K562 (cell line): ENCODE data around the gene PTPN1. TPM values are rescaled to one million over a fixed set of nuclear protein-coding genes. Genes with fewer than 3 reads are reported as not detected.

Experiments used
- ATAC-seq: fragments of 200-7000 bp; cut with Tn5 transposase; 3 replicates; pipeline ENCODE4 v1.9.1; 2020; ENCODE audit warnings: moderate library complexity
- BruUV-seq: library from RNA; stranded (reverse); fragments of 400-500 nt; replicated peaks from 2 replicates; lab custom pipeline; 2021; lab: Mats Ljungman, UMichigan
- CTCF ChIA-PET: fragments of 300-600 bp; formaldehyde crosslinking; extraction: SDS; loops from one replicate; lab custom pipeline; 2021; ENCODE audit warnings: low intra/inter-chr PET ratio; lab: Yijun Ruan, JAX
- POLR2A ChIA-PET: fragments of 300-600, 350-650 bp; sonication (Branson Sonifier 250); formaldehyde crosslinking; extraction: SDS; loops from one replicate; lab custom pipeline; 2021; ENCODE audit warnings: antibody characterized with exemption, inconsistent platforms; lab: Yijun Ruan, JAX
- DNase-seq, 4 experiments: peaks; one replicate each; pipeline versions ENCODE4 v3.0.0 to v3.0.0-alpha.2; 2011 to 2018; ENCODE audit warnings: low spot score in 3 of 4, mixed read lengths in 3 of 4; ENCODE audit errors: extremely low read depth in 1 of 4
- FAIRE-seq: peaks from 2 replicates; lab custom pipeline; 2011; peaks lifted over from hg19 to GRCh38; lab: Jason Lieb, UNC
- H2AFZ ChIP-seq: 2 replicates; pipeline ENCODE4 v1.6.0; 2011; ENCODE audit warnings: low read depth, low read length, control low read depth, inconsistent platforms
- H3K27ac ChIP-seq: fragments of 200-600 bp; 3 replicates; pipeline ENCODE4 v1.8.0; 2011; ENCODE audit warnings: low read depth, mild to moderate bottlenecking, control low read depth, inconsistent platforms, low read length, moderate library complexity, mixed read lengths; ENCODE audit errors: extremely low read depth
- H3K27me3 ChIP-seq, 2 experiments: fragments of 300-600 bp in 1 of 2; 2 replicates in 1 of 2; 3 replicates in 1 of 2; pipeline versions ENCODE4 v1.6.0 to v1.8.0; 2011; ENCODE audit warnings: inconsistent platforms in 2 of 2, low read length in 2 of 2, mild to moderate bottlenecking in 1 of 2, mixed read lengths in 1 of 2, moderate library complexity in 1 of 2; ENCODE audit not compliant: control insufficient read depth in 2 of 2, insufficient read depth in 2 of 2
- H3K36me3 ChIP-seq: fragments of 300-600 bp; 3 replicates; pipeline ENCODE4 v1.8.0; 2011; ENCODE audit warnings: mild to moderate bottlenecking, low read length, inconsistent platforms; ENCODE audit not compliant: control insufficient read depth, insufficient read depth
- H3K4me1 ChIP-seq, 2 experiments: fragments of 200-600 bp in 1 of 2; replicated peaks in 1 of 2; 2 replicates in 1 of 2; 3 replicates in 1 of 2; pipeline versions ENCODE4 v1.5.1 to v1.8.0; 2011; ENCODE audit warnings: inconsistent platforms in 2 of 2, low read length in 2 of 2, mild to moderate bottlenecking in 1 of 2, mixed read lengths in 1 of 2, moderate library complexity in 1 of 2; ENCODE audit not compliant: control insufficient read depth in 2 of 2, insufficient read depth in 2 of 2
- H3K4me2 ChIP-seq: 2 replicates; pipeline ENCODE4 v1.6.1; 2011; ENCODE audit warnings: low read length, control low read depth, inconsistent platforms, mixed read lengths; ENCODE audit not compliant: insufficient read depth
- H3K4me3 ChIP-seq: fragments of 200-600 bp; sonication (generic), shearing (Covaris generic); 2 replicates; pipeline ENCODE4 v1.5.1; 2016; ENCODE audit warnings: control low read depth, inconsistent platforms
- H3K79me2 ChIP-seq: fragments of 200-600 bp; 3 replicates; pipeline ENCODE4 v1.8.0; 2011; ENCODE audit warnings: low read length, inconsistent platforms; ENCODE audit not compliant: control insufficient read depth, insufficient read depth
- H3K9ac ChIP-seq, 2 experiments: 2 replicates each; pipeline versions ENCODE4 v1.6.0 to v1.6.1; 2011; ENCODE audit warnings: low read depth in 2 of 2, low read length in 2 of 2, control low read depth in 1 of 2, inconsistent platforms in 1 of 2, mild to moderate bottlenecking in 1 of 2, mixed read lengths in 1 of 2; ENCODE audit not compliant: insufficient read depth in 1 of 2
- H3K9me1 ChIP-seq: one replicate; pipeline ENCODE4 v1.6.0; 2011; ENCODE audit warnings: inconsistent platforms, mild to moderate bottlenecking, low read length, moderate library complexity; ENCODE audit not compliant: control insufficient read depth, insufficient read depth
- H3K9me3 ChIP-seq: replicated peaks from 2 replicates; pipeline ENCODE4 v1.5.1; 2011; ENCODE audit warnings: low read depth, low read length, inconsistent platforms; ENCODE audit not compliant: control insufficient read depth, insufficient read depth
- H4K20me1 ChIP-seq: replicated peaks from 2 replicates; pipeline ENCODE4 v1.6.1; 2011; ENCODE audit warnings: low read length, inconsistent platforms, mixed read lengths; ENCODE audit not compliant: control insufficient read depth, insufficient read depth
- BDP1 ChIP-seq: IDR thresholded peaks from 3 replicates; pipeline ENCODE4 v1.6.1; 2011; ENCODE audit not compliant: insufficient read length, insufficient read depth
- CBFA2T3 ChIP-seq: fragments of 450-650 bp; IDR thresholded peaks from 2 replicates; pipeline ENCODE4 v1.6.1; 2017
- E2F3 ChIP-seq: fragments of 250-450 bp; sonication (Bioruptor Pico); IDR thresholded peaks from 2 replicates; pipeline ENCODE4 v1.4.0; 2020; ENCODE audit warnings: mild to moderate bottlenecking
- ETV1 ChIP-seq: fragments of 450-650 bp; conservative IDR thresholded peaks from 2 replicates; pipeline ENCODE4 v1.6.1; 2016; ENCODE audit warnings: missing genetic modification characterization, control low read depth, low read depth, missing compliant biosample characterization
- HDAC8 ChIP-seq: fragments of 450-650 bp; IDR thresholded peaks from 2 replicates; pipeline ENCODE4 v1.6.1; 2016; ENCODE audit warnings: mild to moderate bottlenecking, missing genetic modification characterization, moderate library complexity, missing compliant biosample characterization
- HLTF ChIP-seq: fragments of 450-650 bp; IDR thresholded peaks from 2 replicates; pipeline ENCODE4 v1.6.1; 2016
- LCOR ChIP-seq: sonication (generic); formaldehyde crosslinking; IDR thresholded peaks from 2 replicates; pipeline ENCODE4 v1.8.0; 2022; ENCODE audit warnings: mild to moderate bottlenecking, missing genetic modification reagents
- PCBP1 ChIP-seq: fragments of 200-400 bp; formaldehyde crosslinking; IDR thresholded peaks from 2 replicates; pipeline ENCODE4 v1.6.1; 2018; ENCODE audit warnings: mild to moderate bottlenecking, low read depth, low read length; ENCODE audit not compliant: poor library complexity, severe bottlenecking
- SUPT5H ChIP-seq: fragments of 450-650 bp; IDR thresholded peaks from 2 replicates; pipeline ENCODE4 v1.6.1; 2016
- U2AF2 ChIP-seq: fragments of 200-400 bp; formaldehyde crosslinking; optimal IDR thresholded peaks from 2 replicates; pipeline ENCODE3; 2017; ENCODE audit warnings: low read depth, mild to moderate bottlenecking, low read length
- ZNF766 ChIP-seq: fragments of 200-800 bp; sonication (Bioruptor generic); conservative IDR thresholded peaks from 2 replicates; pipeline ENCODE4 v1.6.1; 2016; ENCODE audit warnings: missing genetic modification characterization, missing compliant biosample characterization
- WGBS: fragments of 100-300 bp; shearing (Covaris generic); methylation state at CpG from one replicate; pipeline ENCODE4 v1.1.6; 2016; ENCODE audit warnings: low coverage, mixed read lengths; ENCODE audit not compliant: insufficient coverage; ENCODE audit errors: missing lambda C conversion rate; 5-methylcytosine and 5-hydroxymethylcytosine counted together
- in situ Hi-C: fragments of 300-500 bp; cut with MboI; formaldehyde crosslinking; loops from 4 replicates; pipeline ENCODE4 v1.15.0; 2018; ENCODE audit warnings: inconsistent platforms, mixed read lengths
- intact Hi-C: fragments of 100-400 bp; cut with micrococcal nuclease; formaldehyde crosslinking; loops from 2 replicates; pipeline ENCODE4 v1.14.2; 2022
- polyA plus RNA-seq, 8 experiments: library from polyadenylated mRNA; depleted of rRNA in 4 of 8; stranded (reverse) in 5 of 8; unstranded in 3 of 8; fragments of >200 nt; fragmentation: Nextera tagmentation in 2 of 8; fragmentation: Illumina TruSeq in 1 of 8; extraction: Ambion mirVana in 2 of 8; extraction: Trizol in 1 of 8; gene quantifications; 2 replicates each; pipeline versions ENCODE4 v1.2.1 to v1.2.3, GENCODE V29; 2011 to 2014; ENCODE audit warnings: inconsistent platforms in 1 of 8, missing spikeins in 1 of 8
- total RNA-seq, 7 experiments: library from RNA; depleted of rRNA in 6 of 7; stranded (reverse); fragments of >200 nt in 6 of 7; fragmentation: Illumina TruSeq in 2 of 7; extraction: Trizol in 2 of 7; gene quantifications; 2 replicates each; pipeline versions ENCODE4 v1.2.1 to v1.2.3, GENCODE V29; 2011 to 2021; ENCODE audit warnings: low replicate concordance in 1 of 7
- TF ChIP-seq, protein P1 (sequence below): fragments of 450-650 bp; IDR thresholded peaks from 2 replicates; pipeline ENCODE4 v1.6.1; 2016
- TF ChIP-seq, protein P2 (sequence below): fragments of 450-650 bp; conservative IDR thresholded peaks from 2 replicates; pipeline ENCODE4 v1.6.1; 2016; ENCODE audit warnings: missing genetic modification characterization, low read depth, mild to moderate bottlenecking, missing compliant biosample characterization, moderate library complexity
- TF ChIP-seq, protein P3 (sequence below): fragments of 250-450 bp; sonication (Bioruptor Pico); IDR thresholded peaks from 2 replicates; pipeline ENCODE4 v1.8.0; 2022; ENCODE audit warnings: moderate library complexity, mild to moderate bottlenecking, inconsistent platforms
- TF ChIP-seq, protein P4 (sequence below): fragments of 450-650 bp; IDR thresholded peaks from 2 replicates; pipeline ENCODE4 v1.6.1; 2018; ENCODE audit not compliant: partially characterized antibody

Gene PTPN1
- total and polyA plus RNA-seq, 9 of the 15 experiments (the other 6 are each of a cell fraction or from before 2014, with no cell fraction given), result 11.0 to 85.3 (median 54.0) TPM

DNA sequence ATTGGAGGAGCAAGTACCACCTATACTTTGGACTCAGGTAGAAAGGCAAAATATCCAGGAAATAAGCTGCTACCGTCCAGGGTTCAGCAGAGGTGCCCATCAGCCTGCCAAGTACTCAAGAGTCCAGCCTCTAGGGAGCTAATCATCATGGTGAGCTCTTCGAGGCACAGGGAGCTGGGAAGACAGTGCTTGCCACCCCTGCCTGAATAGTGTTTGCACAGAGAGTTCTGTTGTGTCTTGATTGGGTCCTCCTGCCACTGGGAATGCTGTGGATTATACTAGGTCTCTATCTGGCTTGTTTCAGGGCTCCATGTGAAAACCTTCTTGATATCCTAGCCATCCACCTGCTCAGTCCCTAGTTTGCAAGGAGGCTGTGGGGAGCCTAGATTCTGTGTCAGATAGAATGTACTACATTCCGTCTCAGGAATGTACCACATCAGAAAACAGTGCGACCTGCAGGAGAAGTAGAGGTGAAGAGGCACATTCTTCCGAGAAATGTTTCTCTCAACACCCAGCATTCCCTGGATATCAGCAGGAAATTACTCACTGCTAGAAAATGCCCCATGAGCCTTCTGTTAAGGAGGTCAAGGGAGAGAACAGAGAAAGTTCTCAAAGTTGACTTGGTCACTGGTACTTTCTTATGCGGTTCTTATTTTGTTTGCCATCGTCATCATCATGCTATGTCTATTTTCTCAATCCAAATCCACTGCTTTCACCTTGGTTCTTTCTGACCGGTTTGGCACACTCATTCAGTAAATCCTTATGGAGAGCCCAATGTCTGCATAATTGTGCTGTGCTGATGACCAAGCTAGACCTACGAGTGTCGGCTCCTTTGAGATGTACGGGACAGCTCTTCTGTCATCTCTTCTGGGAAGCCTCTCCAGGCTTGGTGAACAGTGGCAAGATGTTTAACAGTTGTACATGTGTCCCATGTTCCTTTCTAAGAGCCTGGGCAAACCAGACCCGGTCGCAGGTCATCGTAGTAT, 30.7 kb downstream of the PTPN1 start:
- peak overlapping the region; percentile 71; the same call in 2 of the 3 replicates for H3K27ac ChIP-seq
- H2AFZ ChIP-seq, result no peak overlapping the region; the same call in 1 of the 2 replicates
- H3K79me2 ChIP-seq, result peaks cover 92% of the 10 kb centered on the region
- H3K9me3 ChIP-seq, result no peaks in the 10 kb centered on the region
- no peak overlapping the region for H3K4me3 ChIP-seq
- POLR2A ChIA-PET, result interaction anchor here (0.5 to 2.1 kb wide), 10 partner anchors 8 to 30 kb away, joined by 3 to 10 read pairs (median 4); no protein-coding TSS in a partner anchor
- CTCF ChIA-PET, result no interaction called here
- in situ Hi-C loops, result no loop called here
- H3K4me1 ChIP-seq, result peaks cover 5 to 23% of the 10 kb centered on the region in 2 experiments; a peak in 4 of 5 replicates
- H3K9ac ChIP-seq, result peak overlapping the region in 1 of 2 experiments; percentile 38; a peak in 2 of 4 replicates
- H3K36me3 ChIP-seq, result peaks cover 28% of the 10 kb centered on the region; the same call in 1 of the 3 replicates
- H3K9me1 ChIP-seq, result peaks cover 6% of the 10 kb centered on the region
- no peaks in the 10 kb centered on the region for H3K27me3 ChIP-seq
- DNase-seq (no peak), FAIRE-seq (peak; percentile 49), ATAC-seq (peak; percentile 50)
- intact Hi-C loops, result no loop called here
- H4K20me1 ChIP-seq, result peaks cover 21% of the 10 kb centered on the region
- BruUV-seq, result no TSS peak
- H3K4me2 ChIP-seq, result peak overlapping the region; percentile 37
- WGBS, result 56% methylated on average over 14 of the region's 14 CpGs
- TF ChIP-seq, protein P1, sequence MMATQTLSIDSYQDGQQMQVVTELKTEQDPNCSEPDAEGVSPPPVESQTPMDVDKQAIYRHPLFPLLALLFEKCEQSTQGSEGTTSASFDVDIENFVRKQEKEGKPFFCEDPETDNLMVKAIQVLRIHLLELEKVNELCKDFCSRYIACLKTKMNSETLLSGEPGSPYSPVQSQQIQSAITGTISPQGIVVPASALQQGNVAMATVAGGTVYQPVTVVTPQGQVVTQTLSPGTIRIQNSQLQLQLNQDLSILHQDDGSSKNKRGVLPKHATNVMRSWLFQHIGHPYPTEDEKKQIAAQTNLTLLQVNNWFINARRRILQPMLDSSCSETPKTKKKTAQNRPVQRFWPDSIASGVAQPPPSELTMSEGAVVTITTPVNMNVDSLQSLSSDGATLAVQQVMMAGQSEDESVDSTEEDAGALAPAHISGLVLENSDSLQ, result no peak
- TF ChIP-seq ETV1 (tag) (no peak), U2AF2 (no peak), BDP1 (no peak), SUPT5H (no peak), HLTF (no peak), ZNF766 (CRISPR knock-in tag) (no peak), PCBP1 (no peak), CBFA2T3 (peak; percentile 44), E2F3 (CRISPR knock-in tag) (0 out of 2 replicates have a peak, but pooled peaks have one; percentile 26), LCOR (CRISPR knock-in tag) (0 out of 2 replicates have a peak, but pooled peaks have one; percentile 28), HDAC8 (tag) (no peak)
- TF ChIP-seq, protein P2, sequence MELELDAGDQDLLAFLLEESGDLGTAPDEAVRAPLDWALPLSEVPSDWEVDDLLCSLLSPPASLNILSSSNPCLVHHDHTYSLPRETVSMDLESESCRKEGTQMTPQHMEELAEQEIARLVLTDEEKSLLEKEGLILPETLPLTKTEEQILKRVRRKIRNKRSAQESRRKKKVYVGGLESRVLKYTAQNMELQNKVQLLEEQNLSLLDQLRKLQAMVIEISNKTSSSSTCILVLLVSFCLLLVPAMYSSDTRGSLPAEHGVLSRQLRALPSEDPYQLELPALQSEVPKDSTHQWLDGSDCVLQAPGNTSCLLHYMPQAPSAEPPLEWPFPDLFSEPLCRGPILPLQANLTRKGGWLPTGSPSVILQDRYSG (tag), result no peak
- TF ChIP-seq, protein P3, sequence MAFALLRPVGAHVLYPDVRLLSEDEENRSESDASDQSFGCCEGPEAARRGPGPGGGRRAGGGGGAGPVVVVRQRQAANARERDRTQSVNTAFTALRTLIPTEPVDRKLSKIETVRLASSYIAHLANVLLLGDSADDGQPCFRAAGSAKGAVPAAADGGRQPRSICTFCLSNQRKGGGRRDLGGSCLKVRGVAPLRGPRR, result no peak
- TF ChIP-seq, protein P4, sequence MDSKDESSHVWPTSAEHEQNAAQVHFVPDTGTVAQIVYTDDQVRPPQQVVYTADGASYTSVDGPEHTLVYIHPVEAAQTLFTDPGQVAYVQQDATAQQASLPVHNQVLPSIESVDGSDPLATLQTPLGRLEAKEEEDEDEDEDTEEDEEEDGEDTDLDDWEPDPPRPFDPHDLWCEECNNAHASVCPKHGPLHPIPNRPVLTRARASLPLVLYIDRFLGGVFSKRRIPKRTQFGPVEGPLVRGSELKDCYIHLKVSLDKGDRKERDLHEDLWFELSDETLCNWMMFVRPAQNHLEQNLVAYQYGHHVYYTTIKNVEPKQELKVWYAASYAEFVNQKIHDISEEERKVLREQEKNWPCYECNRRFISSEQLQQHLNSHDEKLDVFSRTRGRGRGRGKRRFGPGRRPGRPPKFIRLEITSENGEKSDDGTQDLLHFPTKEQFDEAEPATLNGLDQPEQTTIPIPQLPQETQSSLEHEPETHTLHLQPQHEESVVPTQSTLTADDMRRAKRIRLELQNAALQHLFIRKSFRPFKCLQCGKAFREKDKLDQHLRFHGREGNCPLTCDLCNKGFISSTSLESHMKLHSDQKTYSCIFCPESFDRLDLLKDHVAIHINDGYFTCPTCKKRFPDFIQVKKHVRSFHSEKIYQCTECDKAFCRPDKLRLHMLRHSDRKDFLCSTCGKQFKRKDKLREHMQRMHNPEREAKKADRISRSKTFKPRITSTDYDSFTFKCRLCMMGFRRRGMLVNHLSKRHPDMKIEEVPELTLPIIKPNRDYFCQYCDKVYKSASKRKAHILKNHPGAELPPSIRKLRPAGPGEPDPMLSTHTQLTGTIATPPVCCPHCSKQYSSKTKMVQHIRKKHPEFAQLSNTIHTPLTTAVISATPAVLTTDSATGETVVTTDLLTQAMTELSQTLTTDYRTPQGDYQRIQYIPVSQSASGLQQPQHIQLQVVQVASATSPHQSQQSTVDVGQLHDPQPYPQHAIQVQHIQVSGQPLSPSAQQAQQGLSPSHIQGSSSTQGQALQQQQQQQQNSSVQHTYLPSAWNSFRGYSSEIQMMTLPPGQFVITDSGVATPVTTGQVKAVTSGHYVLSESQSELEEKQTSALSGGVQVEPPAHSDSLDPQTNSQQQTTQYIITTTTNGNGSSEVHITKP, result peak; percentile 79
